HG02798 (cell line): Measurements from ENCODE around the gene CDON.
"Not testable (repeated sequence)": the region's sequence is repeated elsewhere in the genome, so short reads cannot be mapped to it uniquely, and the experiment has no call there.

ENCODE experiments used
- ATAC-seq: cut with Tn5 transposase; IDR thresholded peaks from one replicate; pipeline ENCODE4 v1.9.1; 2021; ENCODE audit warnings: mild to moderate bottlenecking; ENCODE audit not compliant: unreplicated experiment, poor library complexity

Gene CDON

GRCh38 chr11:126053415-126054286 lies 9.0 kb downstream of the CDON start:
- no peak for ATAC-seq

GRCh38 chr11:126051117-126051516 lies 11.5 kb downstream of the CDON start:
- no peak for ATAC-seq

DNA sequence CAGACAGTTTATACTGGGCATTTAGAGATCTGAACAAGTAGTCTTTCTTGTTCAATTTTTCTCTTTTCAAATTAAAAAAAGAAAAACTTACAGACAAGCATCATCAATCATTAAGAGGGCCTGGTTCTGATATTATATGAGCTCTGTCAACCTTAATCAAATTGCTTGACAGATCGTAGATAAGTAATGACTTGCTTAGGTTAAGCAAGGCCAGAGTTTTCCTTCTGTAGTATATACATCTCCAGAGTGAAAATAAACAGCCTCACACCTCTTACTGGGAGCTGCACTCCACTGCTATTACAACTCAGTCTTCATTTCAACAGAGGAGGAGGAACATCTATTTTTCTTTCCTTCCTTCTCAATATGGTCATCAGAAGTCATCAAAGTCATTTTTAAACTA lies 13.5 kb downstream of the CDON start:
- ATAC-seq = no peak

DNA sequence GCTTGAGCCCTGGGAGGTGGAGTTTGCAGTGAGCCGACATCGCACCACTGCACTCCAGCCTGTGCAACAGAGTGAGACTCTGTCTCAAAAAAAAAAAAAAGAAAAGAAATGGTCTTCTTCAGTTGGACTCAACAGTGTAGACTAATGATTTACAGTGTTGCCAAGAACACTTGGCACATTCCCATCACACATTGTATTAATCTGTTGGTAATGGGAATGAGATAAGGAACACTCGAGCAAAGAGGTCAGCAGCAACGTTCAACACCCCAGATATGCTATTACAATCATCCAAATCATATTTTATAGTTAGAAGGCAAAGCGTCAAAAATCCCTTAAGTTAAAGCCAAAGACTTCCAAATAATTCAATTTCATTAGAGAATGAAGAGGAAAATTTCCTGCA lies 14.5 kb downstream of the CDON start:
- no peak for ATAC-seq

- no peak for ATAC-seq
These were observed 16.0 kb downstream of the CDON start for GRCh38 chr11:126046570-126047195.

DNA sequence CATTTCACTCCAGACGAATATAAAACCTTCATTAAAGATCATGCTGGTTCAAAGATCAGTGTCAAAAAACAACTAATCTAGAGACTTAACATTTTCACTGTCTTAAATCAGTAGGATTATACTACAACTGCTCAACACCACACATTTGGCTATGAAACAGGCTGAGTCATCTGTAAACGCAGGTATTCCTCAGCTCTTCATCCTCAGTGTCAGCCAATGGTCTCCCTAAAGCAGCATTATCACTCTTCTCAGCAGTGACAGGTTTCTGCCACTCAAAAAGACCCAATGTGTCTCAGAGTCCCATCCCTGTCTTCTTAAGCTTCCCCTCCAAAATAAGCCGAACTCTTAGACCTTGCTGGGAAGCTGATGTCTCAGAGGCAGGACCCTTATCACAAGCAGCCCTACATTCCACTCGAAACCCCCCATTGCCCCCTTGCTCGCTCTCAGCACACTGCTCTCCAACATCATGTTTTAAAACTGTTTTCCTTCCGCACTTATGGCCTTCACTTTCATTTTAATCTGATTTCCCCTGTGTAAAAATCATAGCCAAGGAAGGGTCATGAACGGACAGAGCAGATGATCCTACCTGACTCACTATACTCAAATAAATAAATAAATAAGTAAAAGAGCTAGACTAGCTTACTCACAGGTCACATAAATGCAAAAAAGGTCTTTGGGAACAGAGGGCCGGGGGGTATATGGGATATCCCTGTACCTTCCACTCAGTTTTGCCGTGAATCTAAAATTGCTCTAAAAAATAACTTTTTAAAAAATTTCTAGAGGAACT lies 23.0 kb downstream of the CDON start:
- no peak for ATAC-seq

DNA sequence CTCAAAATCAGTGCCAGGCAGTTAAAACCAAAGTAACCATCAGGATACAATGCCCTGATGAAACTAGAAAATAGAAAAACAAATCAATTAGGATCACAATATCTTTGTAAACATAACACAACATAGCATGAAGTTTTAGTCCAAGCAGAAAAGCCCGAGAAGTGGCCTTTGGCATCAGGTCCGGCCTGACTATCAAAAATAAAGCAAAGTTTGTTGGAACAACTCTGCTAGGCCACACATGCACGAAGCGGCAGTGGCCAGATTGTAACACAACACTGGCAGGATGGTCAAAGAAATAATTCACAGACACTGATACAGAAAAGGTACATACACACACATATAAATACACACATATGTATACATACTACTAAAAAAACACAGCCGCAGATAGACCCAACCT lies 26.9 kb downstream of the CDON start:
- ATAC-seq = no peak

- no peak for ATAC-seq
These were observed 27.7 kb downstream of the CDON start for GRCh38 chr11:126034933-126035425.

GRCh38 chr11:126034039-126034932 lies 28.4 kb downstream of the CDON start:
- no peak for ATAC-seq

DNA sequence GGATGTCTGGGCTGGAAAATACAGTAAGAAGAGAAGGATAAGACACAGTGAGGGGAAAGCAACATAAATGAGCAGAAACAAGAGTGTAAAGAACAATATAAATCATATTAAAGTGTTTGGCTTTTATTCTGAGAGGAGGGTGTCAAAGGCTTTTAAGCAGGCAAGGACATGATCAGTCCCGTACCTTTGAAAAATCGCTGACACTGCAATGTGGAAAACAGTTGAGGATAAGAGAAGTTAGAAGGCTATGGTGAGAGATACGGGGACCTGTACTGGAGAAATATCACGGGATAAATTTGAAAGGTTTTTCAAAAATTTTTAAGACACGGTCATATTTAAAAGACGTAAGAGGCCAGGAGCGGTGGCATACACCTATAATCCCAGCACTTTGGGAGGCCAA lies 30.3 kb downstream of the CDON start:
- no peak for ATAC-seq

- no peak for ATAC-seq
These were observed 32.9 kb downstream of the CDON start for GRCh38 chr11:126029805-126030204.

DNA sequence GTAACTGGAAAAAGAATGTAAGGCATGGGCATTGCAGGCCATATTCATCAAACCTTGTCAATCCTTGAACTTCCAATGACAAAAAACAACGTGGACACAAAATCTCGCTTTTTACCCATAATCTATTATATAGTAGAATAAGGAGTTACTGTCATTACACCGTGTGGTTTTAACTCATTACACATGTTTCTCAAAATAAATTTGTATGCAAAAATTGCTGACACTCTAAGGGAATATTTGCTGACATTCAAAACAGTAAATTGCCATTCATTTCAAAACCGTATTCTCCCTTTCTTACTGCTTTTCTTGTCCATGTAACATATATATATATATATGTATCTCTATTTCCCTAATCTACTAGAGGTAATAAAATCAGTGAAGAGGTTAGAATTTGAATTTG lies 33.4 kb downstream of the CDON start:
- ATAC-seq = no peak

DNA sequence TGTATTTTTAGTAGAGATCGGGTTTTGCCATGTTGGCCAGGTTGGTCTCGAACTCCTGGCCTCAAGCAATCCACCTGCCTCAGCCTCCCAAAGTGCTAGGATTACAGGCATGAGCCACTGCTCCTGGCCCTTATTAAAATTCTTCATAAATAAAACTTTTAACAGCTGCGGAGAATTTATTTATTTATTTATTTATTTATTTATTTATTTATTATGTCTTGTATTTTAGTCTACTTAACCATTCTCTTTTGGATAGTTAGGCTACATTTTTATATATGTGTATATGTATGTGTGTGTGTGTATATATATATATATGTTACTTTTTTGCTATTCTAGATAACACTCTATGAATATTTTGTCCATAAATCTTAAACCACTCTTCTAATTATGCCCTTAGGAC lies 34.1 kb downstream of the CDON start:
- ATAC-seq = not testable (repeated sequence)

DNA sequence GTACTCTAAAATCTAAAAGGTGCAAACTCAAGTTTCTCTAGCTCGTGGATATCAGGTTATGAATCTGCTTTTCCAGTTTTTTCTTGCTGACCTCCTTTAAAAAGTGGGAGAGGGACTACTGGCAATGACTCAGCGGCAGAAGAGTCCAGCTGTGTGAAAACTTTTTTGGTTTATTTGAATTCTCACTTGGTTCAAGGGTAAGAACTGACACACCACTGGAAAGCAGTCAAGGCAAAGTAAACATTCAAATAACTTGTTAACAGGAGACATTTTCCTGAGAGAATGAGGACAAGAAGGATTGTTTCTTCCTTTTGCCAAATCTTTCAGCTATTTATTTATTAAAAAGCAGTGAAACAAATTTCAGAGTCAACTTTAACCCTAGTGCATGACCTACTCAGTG lies 36.1 kb downstream of the CDON start:
- no peak for ATAC-seq

GRCh38 chr11:126025822-126026221 lies 36.8 kb downstream of the CDON start:
- ATAC-seq = no peak

DNA sequence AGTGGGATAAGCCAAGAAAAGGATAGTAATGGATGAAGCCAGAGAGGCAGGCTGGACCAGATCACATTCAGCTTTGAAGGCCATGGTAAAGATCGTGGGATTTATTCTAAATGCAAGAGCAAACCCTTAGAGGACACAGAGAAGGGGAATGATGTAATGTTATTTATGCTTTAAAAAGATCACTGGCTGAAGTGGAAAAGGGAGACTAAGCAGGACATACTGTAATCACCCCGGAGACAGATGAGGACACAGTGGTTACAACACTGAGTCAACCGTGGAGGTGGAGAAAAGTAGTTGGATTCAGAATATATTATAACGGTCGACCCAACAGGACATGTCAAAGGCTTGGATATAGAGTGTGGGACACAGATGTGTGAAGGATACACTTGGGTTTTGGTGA lies 38.5 kb downstream of the CDON start:
- ATAC-seq = no peak

DNA sequence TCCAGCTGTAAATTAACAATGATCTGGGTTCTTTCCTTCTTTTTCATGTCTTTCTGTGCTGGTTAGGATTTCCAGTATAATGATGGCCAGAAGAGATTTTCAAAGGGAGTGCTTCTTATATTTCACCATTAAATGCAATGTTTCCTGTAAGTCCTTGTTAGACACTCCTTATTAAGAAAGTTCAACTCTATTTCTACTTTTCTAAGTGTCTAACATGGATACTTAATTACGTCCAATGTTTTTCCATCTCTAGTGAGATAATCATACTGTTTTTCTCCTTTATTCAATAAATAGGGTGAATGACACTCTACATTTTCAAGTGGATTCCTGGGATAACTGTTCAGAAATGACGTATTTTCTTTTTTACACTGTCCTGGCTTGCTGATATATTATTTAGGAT lies 49.8 kb downstream of the CDON start:
- ATAC-seq = no peak

DNA sequence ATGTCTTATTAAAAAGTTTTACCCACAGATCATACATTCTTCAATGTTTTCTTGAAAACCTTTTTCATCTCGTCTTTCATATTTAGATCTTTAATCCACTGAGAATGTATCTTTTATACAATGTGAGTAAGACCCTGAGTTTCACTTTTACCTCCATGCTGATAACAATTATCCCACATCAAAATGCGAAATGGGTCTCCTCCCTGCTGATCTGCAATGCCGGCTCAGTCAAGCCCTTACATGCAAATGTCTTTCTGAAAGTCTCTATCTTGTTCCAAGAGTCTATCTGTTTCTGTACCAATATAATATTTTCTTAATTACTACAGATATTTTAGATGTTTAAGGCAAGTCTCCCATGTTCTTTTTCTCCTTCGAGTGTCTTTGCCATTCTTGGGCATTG lies 50.9 kb downstream of the CDON start:
- no peak for ATAC-seq

DNA sequence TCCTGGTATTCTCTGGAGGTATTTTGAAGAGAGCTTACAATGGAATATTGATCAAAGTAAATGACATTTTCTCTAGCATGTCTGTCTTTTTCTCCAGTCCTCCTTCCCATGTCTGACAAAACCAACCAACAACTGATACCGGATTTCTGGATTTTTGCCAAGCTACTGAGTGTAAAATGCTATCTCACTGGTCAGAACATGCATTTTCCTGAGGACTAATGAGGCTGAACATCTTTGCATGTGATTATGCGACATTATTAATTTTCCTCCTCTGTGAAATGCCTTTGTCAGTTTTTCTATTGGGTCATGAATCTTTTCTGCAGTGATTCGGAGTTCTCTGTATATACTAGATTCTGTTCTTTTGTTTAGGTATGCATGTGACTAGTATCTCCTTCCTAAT lies 51.4 kb downstream of the CDON start:
- no peak for ATAC-seq

DNA sequence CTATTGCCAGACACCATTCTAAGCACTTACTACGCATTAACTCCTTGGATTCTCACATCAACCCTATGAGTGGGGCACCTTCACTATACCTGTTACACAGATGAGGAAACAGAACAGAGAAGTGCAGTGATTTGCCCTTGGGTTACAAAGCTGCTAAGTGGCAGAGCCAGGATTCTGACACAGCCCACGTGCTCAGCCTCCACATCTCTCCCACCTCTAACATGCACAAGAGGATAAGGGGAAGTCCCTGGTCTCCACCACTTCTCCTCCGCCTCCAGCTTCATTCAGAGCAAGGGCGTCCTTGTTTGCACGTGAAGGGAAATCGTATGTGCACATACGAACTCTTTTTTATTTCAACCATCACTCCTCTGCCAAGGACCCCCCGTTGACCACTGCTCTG lies 53.7 kb downstream of the CDON start:
- ATAC-seq = no peak
